K562 (cell line): ENCODE data around the gene TMEFF1. TPM values are rescaled to one million over a fixed set of nuclear protein-coding genes. Genes with fewer than 3 reads are reported as not detected.
"Not testable (repeated sequence)": the region's sequence is repeated elsewhere in the genome, so short reads cannot be mapped to it uniquely, and the experiment has no call there.

ENCODE experiments used
- BRD9 ChIP-seq: fragments of 450-650 bp; IDR thresholded peaks from 2 replicates; pipeline ENCODE4 v1.6.1; 2018; ENCODE audit warnings: low read depth; ENCODE audit not compliant: partially characterized antibody
- CXXC5 ChIP-seq: fragments of 250-450 bp; sonication (Bioruptor Pico); IDR thresholded peaks from 2 replicates; pipeline ENCODE4 v1.8.0; 2022; ENCODE audit warnings: inconsistent platforms, mild to moderate bottlenecking, moderate library complexity
- FOXA3 ChIP-seq, 2 experiments: fragments of 450-650 bp in 1 of 2; sonication (generic) in 1 of 2; formaldehyde crosslinking; IDR thresholded peaks in 1 of 2; conservative IDR thresholded peaks in 1 of 2; 2 replicates each; pipeline versions ENCODE4 v1.4.0 to v1.8.0; 2020 to 2022; ENCODE audit warnings: mild to moderate bottlenecking in 2 of 2, missing genetic modification reagents in 1 of 2
- FOXK2 ChIP-seq, 2 experiments: fragments of 450-650 bp; IDR thresholded peaks in 1 of 2; conservative IDR thresholded peaks in 1 of 2; 2 replicates each; pipeline ENCODE4 v1.6.1; 2016; ENCODE audit warnings: low read depth in 2 of 2, mild to moderate bottlenecking in 1 of 2
- GABPA ChIP-seq: fragments of 200-800 bp; sonication (Bioruptor generic); conservative IDR thresholded peaks from 2 replicates; pipeline ENCODE4 v1.6.1; 2016; ENCODE audit warnings: low read depth, missing genetic modification characterization, missing compliant biosample characterization
- NFRKB ChIP-seq: fragments of 450-650 bp; IDR thresholded peaks from 2 replicates; pipeline ENCODE4 v1.6.1; 2016; ENCODE audit warnings: low read depth
- NR2C2 ChIP-seq, 2 experiments: fragments of 200-800 bp in 1 of 2; sonication (Bioruptor generic) in 1 of 2; sonication (generic) in 1 of 2; formaldehyde crosslinking in 1 of 2; IDR thresholded peaks; 2 replicates each; pipeline versions ENCODE4 v1.6.1 to v1.8.0; 2016 to 2022; ENCODE audit warnings: mild to moderate bottlenecking in 1 of 2, missing compliant biosample characterization in 1 of 2, missing genetic modification characterization in 1 of 2, missing genetic modification reagents in 1 of 2
- NR4A1 ChIP-seq, 2 experiments: fragments of 250-450 bp in 1 of 2; fragments of 450-650 bp in 1 of 2; sonication (Bioruptor Pico) in 1 of 2; IDR thresholded peaks; 2 replicates each; pipeline versions ENCODE4 v1.4.0 to v1.6.1; 2016 to 2020; ENCODE audit warnings: mild to moderate bottlenecking in 2 of 2, missing compliant biosample characterization in 1 of 2, missing genetic modification characterization in 1 of 2, moderate library complexity in 1 of 2
- NRF1 ChIP-seq, 2 experiments: fragments of 450-650 bp; IDR thresholded peaks in 1 of 2; conservative IDR thresholded peaks in 1 of 2; 2 replicates each; pipeline ENCODE4 v1.6.1; 2014; ENCODE audit warnings: mild to moderate bottlenecking in 2 of 2
- POLR2A ChIP-seq: fragments of 450-650 bp; conservative IDR thresholded peaks from 2 replicates; pipeline ENCODE4 v1.6.1; 2016
- RB1 ChIP-seq: fragments of 450-650 bp; IDR thresholded peaks from 2 replicates; pipeline ENCODE4 v1.6.1; 2017; ENCODE audit warnings: low read depth, mild to moderate bottlenecking
- SMAD4 ChIP-seq: fragments of 250-450 bp; sonication (Bioruptor Pico); conservative IDR thresholded peaks from 2 replicates; pipeline ENCODE4 v1.8.0; 2021; ENCODE audit warnings: inconsistent platforms, mild to moderate bottlenecking, moderate library complexity
- SOX6 ChIP-seq: fragments of 450-650 bp; IDR thresholded peaks from 2 replicates; pipeline ENCODE4 v1.6.1; 2014; ENCODE audit warnings: mild to moderate bottlenecking
- TAF1 ChIP-seq: IDR thresholded peaks from 2 replicates; pipeline ENCODE4 v1.6.1; 2011; ENCODE audit warnings: mild to moderate bottlenecking, low read length, moderate library complexity; ENCODE audit not compliant: insufficient read depth, control insufficient read depth, severe bottlenecking; ENCODE audit errors: extremely low read depth
- TAF7 ChIP-seq: fragments of 450-650 bp; IDR thresholded peaks from 2 replicates; pipeline ENCODE4 v1.6.1; 2016; ENCODE audit warnings: missing genetic modification characterization, missing compliant biosample characterization
- TAF9B ChIP-seq: fragments of 450-650 bp; IDR thresholded peaks from 2 replicates; pipeline ENCODE4 v1.6.1; 2018; ENCODE audit warnings: mild to moderate bottlenecking; ENCODE audit not compliant: partially characterized antibody
- ZNF175 ChIP-seq: fragments of 200-800 bp; sonication (Bioruptor generic); IDR thresholded peaks from 2 replicates; pipeline ENCODE4 v1.6.1; 2016; ENCODE audit warnings: low read depth, mild to moderate bottlenecking, missing genetic modification characterization, missing compliant biosample characterization
- polyA plus RNA-seq, 8 experiments: library from polyadenylated mRNA; depleted of rRNA in 4 of 8; stranded (reverse) in 5 of 8; unstranded in 3 of 8; fragments of >200 nt; fragmentation: Nextera tagmentation in 2 of 8; fragmentation: Illumina TruSeq in 1 of 8; extraction: Ambion mirVana in 2 of 8; extraction: Trizol in 1 of 8; gene quantifications; 2 replicates each; pipeline versions ENCODE4 v1.2.1 to v1.2.3, GENCODE V29; 2011 to 2014; ENCODE audit warnings: inconsistent platforms in 1 of 8, missing spikeins in 1 of 8
- total RNA-seq, 7 experiments: library from RNA; depleted of rRNA in 6 of 7; stranded (reverse); fragments of >200 nt in 6 of 7; fragmentation: Illumina TruSeq in 2 of 7; extraction: Trizol in 2 of 7; gene quantifications; 2 replicates each; pipeline versions ENCODE4 v1.2.1 to v1.2.3, GENCODE V29; 2011 to 2021; ENCODE audit warnings: low replicate concordance in 1 of 7
- TF ChIP-seq, protein P1 (sequence below), 2 experiments: fragments of 450-650 bp; IDR thresholded peaks; 2 replicates each; pipeline ENCODE4 v1.6.1; 2016; ENCODE audit warnings: mild to moderate bottlenecking in 2 of 2, borderline replicate concordance in 1 of 2, low read depth in 1 of 2, moderate library complexity in 1 of 2

Gene TMEFF1
- total and polyA plus RNA-seq, 9 of the 15 experiments (the other 6 are each of a cell fraction or from before 2014, with no cell fraction given) = 0.07 to 1.1 (median 0.28) TPM; not detected in 2

DNA sequence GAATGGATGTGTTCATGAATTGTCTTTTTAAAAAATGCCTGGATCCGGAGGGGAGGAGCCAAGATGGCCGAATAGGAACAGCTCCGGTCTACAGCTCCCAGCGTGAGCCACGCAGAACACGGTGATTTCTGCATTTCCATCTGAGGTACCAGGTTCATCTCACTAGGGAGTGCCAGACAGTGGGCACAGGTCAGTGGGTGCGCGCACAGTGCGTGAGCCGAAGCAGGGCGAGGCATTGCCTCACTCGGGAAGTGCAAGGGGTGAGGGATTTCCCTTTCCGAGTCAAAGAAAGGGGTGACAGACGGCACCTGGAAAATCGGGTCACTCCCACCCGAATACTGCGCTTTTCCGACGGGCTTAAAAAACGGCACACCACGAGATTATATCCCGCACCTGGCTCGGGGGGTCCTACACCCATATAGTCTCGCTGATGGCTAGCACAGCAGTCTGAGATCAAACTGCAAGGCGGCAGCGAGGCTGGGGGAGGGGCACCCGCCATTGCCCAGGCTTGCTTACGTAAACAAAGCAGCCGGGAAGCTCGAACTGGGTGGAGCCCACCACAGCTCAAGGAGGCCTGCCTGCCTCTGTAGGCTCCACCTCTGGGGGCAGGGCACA lies 54.3 kb downstream of the TMEFF1 start (continued):
- TF ChIP-seq NR2C2, NR4A1 (CRISPR knock-in tag; IDR thresholded peaks at IDR 0.05): not testable (repeated sequence)
- TF ChIP-seq NR2C2 (tag; IDR thresholded peaks at IDR 0.05) (peak; percentile 76), NFRKB (peak; percentile 96), CXXC5 (CRISPR knock-in tag) (peak; percentile 61), SMAD4 (peak; percentile 46; the same call in 1 of the 2 replicates), TAF9B (peak; percentile 81), RB1 (0 out of 2 replicates have a peak, but pooled peaks have one; percentile 39), NRF1 (conservative IDR thresholded peaks at IDR 0.05 in 1 of 2, IDR thresholded peaks at IDR 0.05 in 1 of 2) (peak in 1 of 2 experiments; percentile 14; a peak in 2 of 4 replicates), TAF1 (peak; percentile 34), NR4A1 (tag; IDR thresholded peaks at IDR 0.05) (0 out of 2 replicates have a peak, but pooled peaks have one; percentile 41), FOXK2 (conservative IDR thresholded peaks at IDR 0.05 in 1 of 2, IDR thresholded peaks at IDR 0.05 in 1 of 2; ENCODE audit: low read depth in 2 of 2) (peak in 1 of 2 experiments; percentile 79; a peak in 2 of 4 replicates), POLR2A (peak; percentile 73), FOXA3 (CRISPR knock-in tag; conservative IDR thresholded peaks at IDR 0.05 in 1 of 2, IDR thresholded peaks at IDR 0.05 in 1 of 2) (peak; percentile 25 to 47; a peak in 1 of 4 replicates), SOX6 (peak; percentile 8; the same call in 1 of the 2 replicates), TAF7 (tag) (peak; percentile 95), GABPA (tag) (peak; percentile 59), BRD9 (peak; percentile 47), ZNF175 (0 out of 2 replicates have a peak, but pooled peaks have one; percentile 31)
- TF ChIP-seq, protein P1, sequence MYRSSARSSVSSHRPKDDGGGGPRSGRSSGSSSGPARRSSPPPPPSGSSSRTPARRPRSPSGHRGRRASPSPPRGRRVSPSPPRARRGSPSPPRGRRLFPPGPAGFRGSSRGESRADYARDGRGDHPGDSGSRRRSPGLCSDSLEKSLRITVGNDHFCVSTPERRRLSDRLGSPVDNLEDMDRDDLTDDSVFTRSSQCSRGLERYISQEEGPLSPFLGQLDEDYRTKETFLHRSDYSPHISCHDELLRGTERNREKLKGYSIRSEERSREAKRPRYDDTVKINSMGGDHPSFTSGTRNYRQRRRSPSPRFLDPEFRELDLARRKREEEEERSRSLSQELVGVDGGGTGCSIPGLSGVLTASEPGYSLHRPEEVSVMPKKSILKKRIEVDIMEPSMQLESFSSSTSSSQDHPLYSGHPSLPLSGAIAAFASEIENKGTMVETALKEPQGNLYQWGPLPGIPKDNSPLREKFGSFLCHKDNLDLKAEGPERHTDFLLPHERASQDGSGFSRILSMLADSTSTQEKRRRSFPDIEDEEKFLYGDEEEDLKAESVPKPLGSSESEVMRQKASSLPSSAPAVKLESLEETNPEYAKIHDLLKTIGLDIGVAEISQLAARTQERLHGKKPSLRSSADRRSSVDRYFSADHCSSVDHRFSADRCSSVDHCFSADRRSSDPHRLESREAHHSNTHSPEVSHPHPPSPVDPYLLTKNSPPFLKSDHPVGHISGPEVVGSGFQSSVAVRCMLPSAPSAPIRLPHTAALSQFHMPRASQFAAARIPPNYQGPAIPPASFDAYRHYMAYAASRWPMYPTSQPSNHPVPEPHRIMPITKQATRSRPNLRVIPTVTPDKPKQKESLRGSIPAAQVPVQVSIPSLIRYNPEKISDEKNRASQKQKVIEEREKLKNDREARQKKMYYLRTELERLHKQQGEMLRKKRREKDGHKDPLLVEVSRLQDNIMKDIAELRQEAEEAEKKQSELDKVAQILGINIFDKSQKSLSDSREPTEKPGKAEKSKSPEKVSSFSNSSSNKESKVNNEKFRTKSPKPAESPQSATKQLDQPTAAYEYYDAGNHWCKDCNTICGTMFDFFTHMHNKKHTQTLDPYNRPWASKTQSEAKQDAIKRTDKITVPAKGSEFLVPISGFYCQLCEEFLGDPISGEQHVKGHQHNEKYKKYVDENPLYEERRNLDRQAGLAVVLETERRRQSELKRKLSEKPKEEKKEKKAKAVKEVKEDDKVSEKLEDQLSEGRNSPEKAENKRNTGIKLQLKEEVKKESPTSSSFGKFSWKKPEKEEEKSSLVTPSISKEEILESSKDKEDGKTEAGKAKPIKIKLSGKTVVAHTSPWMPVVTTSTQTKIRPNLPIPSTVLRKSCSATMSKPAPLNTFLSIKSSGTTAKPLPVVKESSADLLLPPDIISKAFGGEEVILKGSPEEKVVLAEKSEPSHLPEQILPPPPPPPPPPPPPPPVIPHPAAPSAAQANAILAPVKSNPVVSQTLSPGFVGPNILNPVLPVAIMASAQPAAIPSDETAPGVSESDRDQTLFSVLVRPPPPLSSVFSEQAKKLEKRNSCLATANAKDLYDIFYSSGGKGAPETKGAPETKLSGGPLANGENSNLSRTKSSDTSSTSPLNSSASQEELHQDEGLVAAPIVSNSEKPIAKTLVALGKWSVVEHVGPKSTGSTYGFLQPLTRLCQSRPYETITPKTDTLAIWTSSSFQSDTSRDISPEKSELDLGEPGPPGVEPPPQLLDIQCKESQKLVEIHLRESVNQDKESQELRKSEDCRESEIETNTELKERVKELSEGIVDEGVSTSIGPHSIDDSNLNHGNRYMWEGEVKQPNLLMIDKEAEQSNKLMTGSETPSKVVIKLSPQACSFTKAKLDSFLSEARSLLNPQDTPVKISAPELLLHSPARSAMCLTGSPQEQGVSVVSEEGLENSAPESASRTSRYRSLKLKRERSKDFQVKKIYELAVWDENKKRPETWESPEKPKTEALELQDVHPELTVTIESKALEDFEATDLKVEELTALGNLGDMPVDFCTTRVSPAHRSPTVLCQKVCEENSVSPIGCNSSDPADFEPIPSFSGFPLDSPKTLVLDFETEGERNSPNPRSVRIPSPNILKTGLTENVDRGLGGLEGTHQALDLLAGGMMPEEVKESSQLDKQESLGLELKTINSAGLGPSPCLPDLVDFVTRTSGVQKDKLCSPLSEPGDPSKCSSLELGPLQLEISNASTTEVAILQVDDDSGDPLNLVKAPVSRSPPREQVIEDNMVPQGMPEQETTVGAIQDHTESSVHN (IDR thresholded peaks at IDR 0.05; ENCODE audit: borderline replicate concordance in 1 of 2, low read depth in 1 of 2) = 0 out of 4 replicates have a peak, but pooled peaks of 1 of the 2 experiments have one; percentile 13
